CMK (cell line): ENCODE data around the gene MRPL50.

ENCODE experiments used
- DNase-seq: peaks from one replicate; pipeline ENCODE4 v3.0.0-alpha.2; 2010; ENCODE audit warnings: low read depth

The MRPL50 gene

GRCh38 chr9:101398068-101398929 is at the start of gene MRPL50, which contains the start of gene ZNF189:
Gene MRPL50, minus strand, starts transcription at chr9:101398618. Its CDS starts 26 bp downstream, at chr9:101398592.
Gene ZNF189, plus strand, starts transcription at chr9:101398851. Its CDS starts 306 bp downstream, at chr9:101399157.
- DNase-seq: peak; percentile 93

- no peak for DNase-seq
These were observed 48.3 kb upstream of the MRPL50 start for GRCh38 chr9:101446732-101447131.

- no peak for DNase-seq
These were observed 47.1 kb upstream of the MRPL50 start for GRCh38 chr9:101445353-101446029.

DNA sequence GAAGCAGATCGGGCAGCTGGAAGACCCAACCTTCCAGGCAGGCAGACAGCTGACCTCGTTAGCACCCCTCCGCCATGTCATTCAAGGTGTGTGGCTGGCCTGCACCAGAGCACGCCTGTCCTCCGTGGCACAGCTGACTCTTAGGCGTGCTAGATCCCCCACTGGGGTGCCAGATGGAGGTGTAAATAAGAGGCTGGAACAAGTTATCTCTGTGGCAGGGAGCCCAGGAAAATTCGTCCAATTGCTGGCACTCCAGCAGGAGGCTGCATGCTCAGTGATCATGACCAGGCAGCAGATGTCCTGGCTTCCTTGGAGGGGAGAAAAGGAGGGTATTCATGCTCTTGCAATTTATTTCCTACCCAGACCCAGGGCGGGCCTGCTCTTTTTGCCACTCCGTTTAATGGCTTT is 45.0 kb upstream of the MRPL50 start:
- DNase-seq: no peak

- DNase-seq: no peak
These were observed 44.3 kb upstream of the MRPL50 start for GRCh38 chr9:101442736-101443135.

GRCh38 chr9:101442318-101442717 is 43.9 kb upstream of the MRPL50 start:
- DNase-seq: no peak

GRCh38 chr9:101440714-101441230 is 42.4 kb upstream of the MRPL50 start:
- no peak for DNase-seq

DNA sequence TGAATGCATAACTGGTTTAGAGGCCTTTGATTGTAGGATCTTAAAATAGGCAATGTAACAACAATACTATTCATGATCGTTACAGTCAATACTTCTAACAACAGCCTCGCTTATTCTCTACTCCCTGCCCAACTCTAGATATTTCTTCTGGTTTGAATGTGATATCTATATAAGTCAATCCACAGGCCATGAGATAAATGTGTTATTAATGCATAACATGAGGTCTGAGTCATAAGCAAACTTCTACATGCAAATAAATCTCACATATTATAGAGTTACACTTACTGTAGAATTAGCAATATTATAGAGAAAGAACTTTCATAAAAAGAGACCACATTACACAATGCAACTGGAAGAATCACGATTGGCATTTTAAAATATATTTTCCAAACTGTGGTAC is 40.1 kb upstream of the MRPL50 start:
- no peak for DNase-seq

GRCh38 chr9:101437806-101438232 is 39.4 kb upstream of the MRPL50 start:
- DNase-seq: no peak

GRCh38 chr9:101435601-101436079 is 37.2 kb upstream of the MRPL50 start, which contains the start of gene ALDOB:
Gene ALDOB, minus strand, starts transcription at chr9:101435774. Its CDS starts 4,887 bp downstream, at chr9:101430887.
- DNase-seq: no peak

- no peak for DNase-seq
These were observed 36.6 kb upstream of the MRPL50 start for GRCh38 chr9:101434998-101435397.

GRCh38 chr9:101433229-101433628 is 34.8 kb upstream of the MRPL50 start:
- DNase-seq: no peak

- no peak for DNase-seq
These were observed 34.3 kb upstream of the MRPL50 start for GRCh38 chr9:101432740-101433139.

- no peak for DNase-seq
These were observed 33.8 kb upstream of the MRPL50 start for GRCh38 chr9:101432171-101432570.

DNA sequence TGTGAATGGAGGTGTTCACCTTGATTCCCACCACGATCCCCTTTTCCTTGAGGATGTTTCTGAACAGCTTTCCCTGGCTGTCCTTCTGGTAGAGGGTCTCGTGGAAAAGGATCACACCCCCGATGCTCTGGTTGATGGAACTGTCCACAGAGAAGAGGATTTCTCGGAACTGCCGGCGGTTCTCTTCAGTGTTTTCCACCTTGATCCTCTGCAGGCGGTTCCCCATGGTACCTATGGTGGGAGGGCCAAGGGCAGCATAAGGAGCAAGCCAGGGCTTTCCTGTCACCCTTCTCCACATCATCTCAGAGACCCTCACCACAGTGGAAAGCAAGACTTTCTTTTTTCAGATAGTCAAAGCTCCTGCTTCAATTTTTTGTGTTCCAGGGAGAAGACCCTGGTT is 31.3 kb upstream of the MRPL50 start:
- DNase-seq: no peak

GRCh38 chr9:101428909-101429308 is 30.5 kb upstream of the MRPL50 start:
- no peak for DNase-seq

GRCh38 chr9:101427957-101428655 is 29.7 kb upstream of the MRPL50 start:
- DNase-seq: no peak

- no peak for DNase-seq
These were observed 28.9 kb upstream of the MRPL50 start for GRCh38 chr9:101427358-101427757.

DNA sequence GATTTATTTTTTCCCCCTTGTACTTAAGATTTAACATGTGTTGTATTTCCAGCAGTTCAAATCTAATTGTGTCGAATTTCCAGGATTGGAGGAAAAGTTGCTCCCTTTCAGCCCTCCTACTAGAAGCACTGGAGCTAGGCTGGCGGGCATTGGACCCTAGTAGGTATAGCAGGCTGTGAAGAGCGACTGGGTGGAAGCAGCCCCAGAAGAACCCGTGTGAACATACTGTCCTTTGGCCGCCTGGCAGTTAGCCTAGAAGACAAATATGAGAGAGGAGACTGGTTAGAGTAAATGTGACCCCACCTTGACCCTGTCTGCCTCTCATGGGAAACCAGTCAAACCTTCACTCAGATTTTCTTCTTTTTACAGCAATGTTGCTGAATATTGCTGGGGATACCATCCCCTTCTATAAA is 23.2 kb upstream of the MRPL50 start:
- DNase-seq: no peak

- no peak for DNase-seq
These were observed 21.4 kb upstream of the MRPL50 start for GRCh38 chr9:101419863-101420262.

GRCh38 chr9:101418518-101419430 is 20.4 kb upstream of the MRPL50 start:
- DNase-seq: no peak
